Measurements from ENCODE around the gene EPHB2.

The EPHB2 gene

GRCh38 chr1:22847249-22847648, 136.6 kb downstream of the EPHB2 start:
- TF ChIP-seq REST (IDR thresholded peaks at IDR 0.05; ENCODE audit: insufficient read depth in 1 of 2, low read depth in 2 of 2, low read length in 2 of 2) (no peak), TAF1 (IDR thresholded peaks at IDR 0.05; ENCODE audit: borderline replicate concordance, insufficient read depth, low read length) (no peak), POLR2AphosphoS5 (IDR thresholded peaks at IDR 0.05; ENCODE audit: low read depth, low read length) (no peak), FOXP2 (optimal IDR thresholded peaks at IDR 0.05; ENCODE audit: borderline replicate concordance, extremely low read depth, extremely low read length, insufficient read depth) (no peak), SIN3A (IDR thresholded peaks at IDR 0.05; ENCODE audit: borderline replicate concordance, insufficient read depth, low read length) (no peak)

GRCh38 chr1:22847709-22848108, 137.1 kb downstream of the EPHB2 start:
- TF ChIP-seq TAF1 (IDR thresholded peaks at IDR 0.05; ENCODE audit: borderline replicate concordance, insufficient read depth, low read length) (no peak), POLR2AphosphoS5 (IDR thresholded peaks at IDR 0.05; ENCODE audit: low read depth, low read length) (no peak), SIN3A (IDR thresholded peaks at IDR 0.05; ENCODE audit: borderline replicate concordance, insufficient read depth, low read length) (no peak), FOXP2 (optimal IDR thresholded peaks at IDR 0.05; ENCODE audit: borderline replicate concordance, extremely low read depth, extremely low read length, insufficient read depth) (no peak), REST (IDR thresholded peaks at IDR 0.05; ENCODE audit: insufficient read depth in 1 of 2, low read depth in 2 of 2, low read length in 2 of 2) (no peak)

- TF ChIP-seq SIN3A (IDR thresholded peaks at IDR 0.05; ENCODE audit: borderline replicate concordance, insufficient read depth, low read length) (no peak), POLR2AphosphoS5 (IDR thresholded peaks at IDR 0.05; ENCODE audit: low read depth, low read length) (no peak), REST (IDR thresholded peaks at IDR 0.05; ENCODE audit: insufficient read depth in 1 of 2, low read depth in 2 of 2, low read length in 2 of 2) (no peak), FOXP2 (optimal IDR thresholded peaks at IDR 0.05; ENCODE audit: borderline replicate concordance, extremely low read depth, extremely low read length, insufficient read depth) (no peak), TAF1 (IDR thresholded peaks at IDR 0.05; ENCODE audit: borderline replicate concordance, insufficient read depth, low read length) (no peak)
Measured at GRCh38 chr1:22848405-22848804, 137.8 kb downstream of the EPHB2 start.

- no peak for TF ChIP-seq TAF1 (IDR thresholded peaks at IDR 0.05; ENCODE audit: borderline replicate concordance, insufficient read depth, low read length)
- TF ChIP-seq POLR2AphosphoS5 (IDR thresholded peaks at IDR 0.05; ENCODE audit: low read depth, low read length): no peak
Measured at GRCh38 chr1:22849770-22850169, 139.1 kb downstream of the EPHB2 start.

- no peak for TF ChIP-seq TAF1 (IDR thresholded peaks at IDR 0.05; ENCODE audit: borderline replicate concordance, insufficient read depth, low read length)
- no peak for TF ChIP-seq POLR2AphosphoS5 (IDR thresholded peaks at IDR 0.05; ENCODE audit: low read depth, low read length)
- TF ChIP-seq FOXP2 (optimal IDR thresholded peaks at IDR 0.05; ENCODE audit: borderline replicate concordance, extremely low read depth, extremely low read length, insufficient read depth): no peak
- no peak for TF ChIP-seq SIN3A (IDR thresholded peaks at IDR 0.05; ENCODE audit: borderline replicate concordance, insufficient read depth, low read length)
- TF ChIP-seq REST (IDR thresholded peaks at IDR 0.05; ENCODE audit: insufficient read depth in 1 of 2, low read depth in 2 of 2, low read length in 2 of 2): no peak
Measured at GRCh38 chr1:22850281-22850680, 139.6 kb downstream of the EPHB2 start.

All from PFSK-1 (cell line).